GM18517 (cell line): Measurements from ENCODE around the gene ARHGEF25.
A peak's percentile ranks its signal among the peaks of the same experiment; 100 is the strongest.
"Not testable (repeated sequence)": the region's sequence is repeated elsewhere in the genome, so short reads cannot be mapped to it uniquely, and the experiment has no call there.

Source experiments
- ATAC-seq: cut with Tn5 transposase; IDR thresholded peaks from one replicate; pipeline ENCODE4 v1.9.1; 2021; ENCODE audit warnings: mild to moderate bottlenecking, moderate library complexity; ENCODE audit not compliant: unreplicated experiment

ARHGEF25 gene

DNA sequence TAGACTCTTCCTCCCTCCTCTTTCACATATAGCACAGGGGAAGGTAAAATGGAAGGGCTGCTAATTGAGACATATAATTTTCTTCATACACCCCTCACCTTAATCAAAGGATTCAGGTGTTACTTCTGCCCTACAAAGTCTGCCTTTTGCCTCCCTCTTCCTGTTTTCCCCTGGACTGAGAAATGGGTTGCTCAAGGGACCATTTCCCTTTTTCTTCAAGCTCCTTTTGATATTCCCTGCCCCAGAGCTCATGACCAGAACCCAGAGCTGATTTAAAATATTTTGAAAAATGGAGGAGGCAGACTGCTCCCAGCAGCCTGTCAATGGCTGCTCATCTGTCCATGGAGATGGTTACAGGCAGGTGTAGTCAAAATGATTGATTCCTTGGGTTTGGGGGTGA, 26.5 kb upstream of the ARHGEF25 start:
- ATAC-seq, result no peak

DNA sequence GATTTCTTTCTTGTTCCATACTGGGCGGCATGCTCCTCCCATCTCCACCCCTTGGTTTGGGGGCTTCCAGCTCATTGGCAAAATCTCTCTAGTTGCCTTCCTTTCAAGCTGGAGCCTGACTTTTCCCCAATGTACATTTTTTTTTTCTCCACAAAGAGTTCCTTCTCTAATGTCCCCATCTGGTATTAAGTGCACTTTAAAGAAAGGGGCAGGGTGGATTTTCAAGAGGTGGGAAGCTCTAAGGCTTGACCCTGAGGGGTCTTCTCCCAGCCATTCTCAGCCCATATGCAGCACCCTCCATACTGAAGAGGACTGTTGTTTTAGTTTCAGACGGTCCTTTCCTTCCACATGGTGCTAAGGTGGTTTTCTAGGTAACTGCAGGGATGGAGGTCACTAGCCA, 26.1 kb upstream of the ARHGEF25 start:
- ATAC-seq, result no peak

DNA sequence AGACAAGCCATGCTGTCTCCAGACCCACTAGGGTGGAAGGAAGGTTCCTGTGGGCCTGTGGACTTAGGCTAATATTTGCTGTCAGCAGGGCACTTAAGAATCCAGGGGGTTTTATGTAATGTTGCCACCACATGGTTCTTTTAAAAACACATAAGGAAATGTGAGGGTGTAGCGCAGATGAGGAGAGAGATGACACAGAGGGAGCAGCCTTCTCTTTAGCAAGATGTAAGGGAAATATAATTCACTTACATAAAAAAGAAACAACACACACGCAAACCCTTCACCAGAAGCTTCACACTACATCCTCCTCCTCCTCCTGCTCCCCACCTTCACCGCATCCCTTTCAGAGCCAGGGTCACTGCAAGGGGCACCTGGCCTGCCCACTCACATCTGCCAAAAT, 25.1 kb upstream of the ARHGEF25 start:
- ATAC-seq, result no peak

DNA sequence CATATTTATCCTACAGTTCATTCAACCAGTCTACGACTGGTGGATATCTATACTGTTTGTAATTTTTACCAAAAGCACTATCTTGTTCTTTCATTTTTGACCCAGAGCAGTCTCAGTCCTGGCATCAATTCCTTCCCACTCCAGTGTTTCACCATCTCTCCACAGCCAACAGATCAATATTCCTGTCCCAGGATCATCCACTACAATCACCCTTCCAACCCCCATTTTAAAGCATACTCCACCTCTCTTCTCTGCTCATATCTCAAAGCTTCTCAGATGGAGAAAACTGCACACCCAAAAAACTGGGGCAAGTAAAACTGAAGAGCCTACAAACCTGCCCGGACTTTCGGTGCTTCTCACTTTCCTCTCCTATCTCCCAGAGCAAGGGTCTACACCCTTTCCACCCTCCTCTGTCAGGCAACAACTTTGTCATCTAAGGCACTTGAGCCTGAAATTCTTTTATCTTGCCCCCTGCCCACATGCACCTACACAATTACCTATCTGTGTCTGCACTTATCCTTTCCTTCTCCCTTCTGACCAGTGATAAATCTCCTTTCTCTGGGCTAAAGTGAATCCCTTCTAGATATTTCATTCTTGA, 24.3 kb upstream of the ARHGEF25 start:
- ATAC-seq, result no peak

DNA sequence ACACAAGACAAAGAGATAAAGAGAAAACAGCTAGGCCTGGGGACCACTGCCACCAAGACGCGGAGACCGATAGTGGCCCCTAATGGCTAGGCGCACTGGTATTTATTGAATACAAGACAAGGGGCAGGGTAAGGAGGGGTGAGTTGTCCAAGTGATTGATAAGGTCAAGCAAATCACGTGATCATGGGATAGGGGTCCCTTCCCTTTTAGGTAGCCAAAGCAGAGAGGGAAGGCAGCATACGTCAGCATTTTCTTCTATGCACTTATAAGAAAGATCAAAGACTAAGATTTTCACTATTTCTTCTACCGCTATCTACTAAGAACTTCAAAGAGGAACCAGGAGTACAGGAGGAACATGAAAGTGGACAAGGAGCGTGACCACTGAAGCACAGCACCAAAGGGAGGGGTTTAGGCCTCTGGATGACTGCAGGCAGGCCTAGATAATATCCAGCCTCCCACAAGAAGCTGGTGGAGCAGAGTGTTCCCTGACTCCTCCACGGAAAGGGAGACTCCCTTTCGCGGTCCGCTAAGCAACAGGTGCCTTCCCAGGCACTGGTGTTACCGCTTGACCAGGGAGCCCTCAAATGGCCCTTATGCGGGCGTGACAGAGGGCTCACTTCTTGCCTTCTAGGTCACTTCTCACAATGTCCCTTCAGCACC, 22.2 kb upstream of the ARHGEF25 start:
- ATAC-seq, result not testable (repeated sequence)

DNA sequence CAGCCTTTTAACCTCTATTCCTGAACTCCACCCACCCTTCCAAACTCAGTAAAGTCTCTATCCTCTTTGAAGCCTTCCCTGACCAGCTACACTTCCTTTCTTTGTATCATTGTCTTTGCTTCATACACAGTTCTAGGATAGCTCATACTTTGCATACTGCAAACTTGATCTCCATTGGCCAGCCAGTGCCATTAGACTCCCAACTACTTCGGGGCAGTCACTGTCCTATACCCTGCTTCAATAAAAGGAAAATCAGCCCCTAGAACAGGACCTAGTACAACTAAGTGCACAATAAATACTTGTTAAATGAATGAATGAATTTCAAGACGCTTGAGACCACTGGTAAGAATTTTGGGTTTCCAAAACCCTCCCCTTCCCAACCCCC, 20.8 kb upstream of the ARHGEF25 start:
- peak; percentile 3 for ATAC-seq

DNA sequence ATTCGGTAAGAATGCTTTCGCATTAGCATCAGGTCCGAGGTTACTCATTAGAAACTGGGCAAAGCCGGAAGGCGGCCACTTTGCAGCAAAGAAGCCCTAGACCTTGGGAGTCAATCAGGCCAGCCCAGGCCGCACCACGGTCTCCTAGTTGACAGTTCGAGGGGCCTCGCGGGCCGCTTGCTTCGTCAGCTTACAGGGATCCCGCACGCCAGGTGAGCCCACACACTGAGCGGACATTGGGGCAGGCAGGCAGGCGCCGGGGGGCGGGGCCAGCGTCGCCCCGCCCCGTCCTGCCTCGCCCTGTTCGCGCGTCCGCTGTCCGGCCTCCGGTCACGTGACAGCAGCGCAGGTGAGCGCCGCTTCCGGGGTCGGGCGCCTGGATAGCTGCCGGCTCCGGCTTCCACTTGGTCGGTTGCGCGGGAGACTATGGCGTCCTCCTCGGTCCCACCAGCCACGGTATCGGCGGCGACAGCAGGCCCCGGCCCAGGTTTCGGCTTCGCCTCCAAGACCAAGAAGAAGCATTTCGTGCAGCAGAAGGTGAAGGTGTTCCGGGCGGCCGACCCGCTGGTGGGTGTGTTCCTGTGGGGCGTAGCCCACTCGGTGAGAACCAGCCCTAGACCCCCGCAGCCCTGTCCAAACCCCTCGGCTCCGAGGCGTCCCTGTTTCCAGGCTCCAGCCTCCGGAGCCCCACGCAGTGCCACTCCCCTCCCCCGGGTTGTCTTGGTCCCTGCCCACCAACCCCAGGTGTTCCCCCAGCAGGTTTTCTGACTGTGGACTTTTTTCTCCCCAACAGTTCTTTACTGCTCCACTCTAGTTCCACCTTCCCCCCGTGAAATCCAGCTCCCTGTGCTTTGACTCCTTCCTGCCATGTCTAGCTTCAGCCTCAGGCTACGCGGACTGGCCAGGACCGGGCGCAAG, 20.1 kb upstream of the ARHGEF25 start, which contains the start of gene PIP4K2C:
Gene PIP4K2C (plus strand): TSS at position 329 of the 918 bp plus-strand sequence. CDS start 98 bp downstream, at position 427.
- peak; percentile 66 for ATAC-seq

DNA sequence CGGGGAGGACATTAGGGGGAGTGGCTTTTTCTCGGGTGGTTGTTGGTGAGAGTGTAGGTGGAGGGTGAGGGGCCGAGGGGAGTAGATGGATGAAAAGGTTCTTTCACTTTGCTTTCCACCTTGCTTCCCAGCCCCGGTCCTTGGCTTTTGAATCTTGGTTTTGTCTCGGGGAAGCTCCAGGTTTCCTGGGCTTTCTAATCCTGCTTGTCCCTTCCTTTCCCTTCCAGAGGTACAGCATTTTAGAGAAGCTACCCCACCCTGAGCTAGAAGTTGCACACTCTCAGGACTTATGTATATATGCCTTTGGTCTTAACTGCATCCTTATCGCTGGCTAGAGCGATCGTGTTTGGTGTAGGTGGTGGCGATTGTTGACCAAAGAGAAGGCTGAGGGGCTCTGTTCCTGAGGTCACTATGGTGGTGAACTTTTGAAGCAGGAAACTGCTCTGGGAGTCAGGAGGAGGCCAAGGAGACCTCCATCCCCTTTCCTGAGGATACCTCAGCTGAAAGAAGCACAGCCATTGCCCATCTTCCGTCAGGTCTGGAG, 19.4 kb upstream of the ARHGEF25 start:
- ATAC-seq, result no peak

DNA sequence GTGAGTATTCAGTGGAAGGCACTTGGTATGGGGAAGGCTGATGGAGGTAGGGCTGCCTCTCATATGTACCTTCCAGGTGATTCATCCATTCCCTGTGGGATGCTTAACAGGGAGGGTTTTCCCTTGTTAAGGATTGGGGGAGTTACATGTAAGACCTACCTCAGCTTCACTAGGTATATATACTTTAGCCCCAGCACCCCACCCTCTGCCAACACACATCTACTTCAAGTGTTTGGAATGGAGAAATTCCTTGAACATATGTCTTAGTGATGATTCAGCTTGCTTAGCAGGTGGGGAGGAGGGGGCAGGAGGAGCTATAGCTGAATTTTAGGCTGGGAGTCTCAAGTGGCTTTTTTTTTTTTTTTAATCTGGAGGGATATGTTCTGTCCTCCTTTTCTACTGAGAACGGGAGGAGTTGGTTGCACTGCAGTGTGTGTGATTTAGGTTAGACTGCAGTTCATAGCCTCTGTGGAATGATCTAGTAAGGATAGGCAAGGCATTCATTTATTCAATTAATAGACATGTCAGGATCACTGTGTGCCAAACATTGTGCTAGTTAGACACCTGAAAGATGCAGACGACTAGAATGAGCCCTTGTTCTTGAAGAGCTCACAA, 18.6 kb upstream of the ARHGEF25 start:
- no peak for ATAC-seq

DNA sequence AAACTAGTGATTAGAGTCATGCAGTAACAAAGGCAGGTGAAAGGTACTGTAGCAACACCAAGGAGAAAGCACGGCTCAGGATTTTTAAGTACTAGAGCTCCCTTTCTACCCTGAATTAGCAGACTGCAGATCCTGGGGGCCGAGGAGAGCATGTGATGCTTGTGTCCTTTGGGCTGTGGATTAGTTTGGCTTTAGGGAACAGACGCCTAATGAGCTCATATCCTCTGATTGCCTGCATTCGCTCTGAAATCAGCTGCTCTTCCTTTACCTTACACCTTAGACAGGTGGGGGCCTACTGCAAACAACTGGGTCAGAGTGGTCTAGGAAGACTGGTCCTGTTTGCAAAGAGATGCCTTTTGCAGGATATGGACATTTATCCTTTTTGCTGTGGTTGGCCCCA, 18.0 kb upstream of the ARHGEF25 start:
- no peak for ATAC-seq

DNA sequence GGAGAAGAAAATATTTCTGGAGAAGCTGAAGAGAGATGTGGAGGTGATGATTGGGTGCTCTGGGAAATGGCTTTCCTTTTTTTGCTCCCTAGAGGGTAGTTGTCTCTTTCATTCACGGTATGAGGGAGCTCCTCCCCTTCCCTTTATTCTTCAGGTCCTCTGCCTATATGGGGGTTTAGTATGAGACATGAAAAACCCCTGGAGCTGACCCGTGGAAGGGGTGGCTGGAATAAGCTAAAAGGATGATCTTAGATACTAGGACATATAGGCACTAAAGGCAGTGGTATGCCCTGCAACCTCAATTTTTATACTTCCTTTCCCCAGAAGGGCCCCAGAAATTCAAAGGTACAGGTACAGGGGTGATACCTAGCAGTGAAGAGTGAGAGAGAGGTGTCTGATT, 10.8 kb upstream of the ARHGEF25 start:
- ATAC-seq, result no peak

DNA sequence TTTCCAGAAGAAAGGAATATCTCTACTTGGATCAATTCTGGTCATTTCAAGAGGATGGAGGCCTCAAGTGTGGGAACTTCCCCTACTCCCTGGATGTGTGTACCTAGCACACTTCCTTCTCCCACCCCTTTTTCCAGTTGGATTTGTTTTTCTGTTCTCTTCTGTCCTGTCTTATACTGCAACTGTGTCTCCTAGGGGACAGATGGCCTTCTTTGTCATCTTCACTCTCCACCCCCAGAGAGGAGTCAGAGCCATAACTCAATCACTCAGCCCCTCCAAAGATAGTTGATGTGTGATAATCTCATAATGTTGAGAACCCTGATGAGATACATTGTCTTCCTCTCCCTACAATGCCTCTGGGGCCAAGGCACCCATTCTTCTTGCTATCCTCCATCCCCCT, 8.7 kb upstream of the ARHGEF25 start:
- ATAC-seq, result no peak

DNA sequence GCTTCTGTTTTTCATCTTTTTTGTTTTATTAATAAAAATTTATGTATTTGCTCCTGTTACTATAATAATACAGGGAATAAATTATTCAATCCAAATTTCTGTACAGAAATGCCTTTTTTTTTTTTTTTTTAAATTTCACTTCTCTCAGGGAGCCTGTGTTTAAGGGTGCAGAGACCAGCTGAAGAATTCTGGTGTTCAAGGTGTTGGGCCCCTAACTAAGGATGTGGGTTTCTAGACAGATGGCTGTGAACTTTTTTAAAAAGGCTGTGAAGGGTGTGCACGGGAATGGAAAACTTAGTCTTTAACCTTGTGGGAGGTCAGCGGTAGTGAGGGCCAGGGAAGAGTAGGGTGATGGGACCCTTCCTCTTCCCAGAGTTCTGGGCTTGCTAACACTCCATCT, 7.9 kb upstream of the ARHGEF25 start:
- ATAC-seq, result no peak

DNA sequence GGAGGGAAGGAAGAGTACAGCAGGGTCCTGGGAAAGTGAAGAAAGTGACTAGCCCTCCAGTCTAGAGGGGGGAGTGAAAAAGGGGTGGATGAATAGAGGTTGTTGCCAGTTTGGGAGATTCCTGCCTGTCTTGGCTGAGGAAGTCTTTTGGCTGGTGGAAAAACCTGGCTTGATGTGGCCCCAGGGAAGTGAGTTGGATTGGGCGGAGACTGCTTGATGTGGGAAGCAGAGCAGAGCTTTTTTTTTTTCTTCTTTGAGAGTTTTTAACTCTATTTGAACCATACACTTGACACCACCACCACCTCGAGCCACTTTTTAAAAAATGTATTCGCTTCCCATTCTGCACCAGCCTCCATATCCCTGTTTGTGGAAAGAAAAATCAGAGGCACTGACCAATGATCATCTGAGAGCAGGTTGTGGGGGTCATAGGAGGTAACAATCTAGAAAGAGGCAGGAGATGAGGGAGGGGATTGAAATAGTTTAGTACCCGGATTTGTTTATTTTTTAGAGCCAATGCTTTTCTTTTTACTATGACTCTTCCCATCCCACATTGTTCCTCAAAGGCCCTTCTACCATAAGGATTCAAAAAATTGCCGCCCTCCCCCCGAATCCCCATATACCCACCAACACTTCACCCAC, 7.3 kb upstream of the ARHGEF25 start:
- ATAC-seq, result no peak

DNA sequence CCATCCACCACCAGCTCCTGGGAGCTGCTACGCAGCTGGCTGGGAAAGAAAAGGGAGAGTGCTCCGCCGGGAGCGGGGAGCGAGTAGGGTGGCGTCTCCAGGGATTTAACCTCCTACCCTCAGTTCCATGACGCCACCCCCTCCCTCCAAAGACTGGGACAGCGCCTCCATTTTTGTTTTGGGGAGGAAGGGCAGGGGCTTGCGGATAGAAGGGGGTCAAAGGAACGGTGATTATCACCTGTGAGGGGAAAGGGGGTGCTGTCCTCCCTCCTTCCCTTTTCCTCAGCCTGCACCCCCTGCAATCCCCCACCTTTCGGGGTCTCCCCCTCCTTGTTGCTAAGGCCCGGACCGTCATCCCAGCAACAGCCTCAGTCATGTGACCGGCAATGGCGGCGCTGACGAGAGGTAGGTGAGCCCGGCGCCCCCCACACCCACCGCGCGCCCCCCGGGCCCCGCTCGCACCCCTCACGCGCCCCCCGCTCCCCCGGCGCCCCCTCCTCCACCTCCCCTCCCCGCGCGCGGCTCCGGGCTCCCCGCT, 6.7 kb upstream of the ARHGEF25 start, which contains the start of gene DTX3:
Gene DTX3 (plus strand): TSS at position 371 of the 538 bp plus-strand sequence. CDS start 1,694 bp downstream, outside the sequence.
- no peak for ATAC-seq

DNA sequence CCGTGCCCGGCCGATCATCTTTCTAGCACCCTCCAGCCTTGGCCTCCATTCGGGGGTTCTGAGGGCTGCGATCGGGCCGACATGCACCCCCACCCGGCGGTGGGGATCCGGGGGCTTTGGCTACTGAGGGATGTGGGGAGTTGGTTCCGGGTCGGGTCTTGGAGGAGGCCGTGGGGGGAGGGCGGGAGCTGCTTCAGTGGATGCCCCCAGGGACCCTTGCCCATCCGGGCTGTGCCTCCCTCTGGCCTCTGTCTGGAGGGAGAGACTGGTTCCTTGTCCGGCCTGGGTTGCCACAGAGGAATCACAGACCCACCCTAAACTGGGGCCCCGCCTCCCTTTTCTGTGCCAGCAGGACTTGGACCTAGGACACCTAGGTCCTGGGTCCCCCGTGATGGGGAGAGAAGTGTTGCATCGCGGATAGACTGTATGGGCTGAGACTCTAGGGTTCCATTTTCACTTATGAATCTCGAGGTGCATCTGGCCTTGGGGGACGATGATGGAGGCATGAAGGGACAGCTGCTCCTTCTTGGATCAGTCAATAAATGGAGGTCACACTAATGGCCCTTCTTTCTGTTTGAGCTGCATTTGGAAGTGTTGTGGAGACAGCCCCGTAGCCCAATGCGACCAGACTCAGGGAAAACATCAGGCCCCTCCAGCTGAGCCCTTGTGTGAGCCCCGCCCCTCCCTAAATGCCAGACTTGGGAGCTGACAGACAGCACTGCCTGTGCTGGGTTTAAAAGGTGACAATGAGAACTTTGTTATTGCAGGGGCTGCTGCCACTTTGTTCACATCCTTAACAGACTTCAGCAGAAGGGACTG, 6.0 kb upstream of the ARHGEF25 start:
- no peak for ATAC-seq

DNA sequence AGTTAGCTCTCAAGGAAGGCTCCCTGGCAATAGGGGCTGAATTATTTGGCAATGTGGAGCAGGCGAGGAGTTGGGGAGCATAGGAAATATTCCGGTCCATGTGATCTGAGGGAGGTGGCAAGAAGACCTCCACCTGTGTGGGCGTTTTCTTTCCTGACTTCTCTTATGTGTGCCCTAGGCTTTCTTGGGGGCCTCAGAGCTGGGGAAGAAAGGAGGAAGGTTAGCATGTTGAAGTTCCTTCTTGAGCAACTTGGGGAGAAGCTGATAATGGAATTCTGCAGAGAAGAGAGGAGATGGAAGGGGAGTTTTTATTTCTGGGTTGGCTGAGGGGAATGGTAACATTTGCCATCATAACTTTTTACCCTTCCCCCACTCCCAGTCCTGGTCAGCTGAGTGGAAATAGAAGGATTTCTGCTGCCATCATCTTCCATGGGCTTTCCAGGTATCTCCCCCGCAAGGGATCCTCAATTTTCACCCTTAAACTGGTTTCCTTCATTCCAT, 5.4 kb upstream of the ARHGEF25 start:
- ATAC-seq, result no peak

DNA sequence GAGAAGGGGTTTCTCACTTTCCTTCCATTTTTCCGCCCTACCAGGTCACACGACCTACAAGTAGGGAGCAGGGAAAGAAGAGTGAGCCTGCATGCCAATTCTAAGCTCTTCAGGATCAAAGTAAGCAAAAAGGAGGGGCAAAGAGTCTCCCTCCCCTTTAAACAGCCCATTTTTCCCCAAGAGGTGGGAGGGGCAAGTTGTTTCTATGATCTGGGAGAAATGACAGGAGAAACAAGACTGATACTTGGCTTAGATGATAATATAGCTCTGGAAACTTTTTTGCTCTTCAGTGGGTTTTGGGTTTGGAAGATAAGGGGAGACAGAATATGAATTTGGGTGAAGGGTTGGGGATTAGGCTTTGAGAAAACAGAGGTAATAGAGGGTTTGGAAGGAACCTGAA, 4.8 kb upstream of the ARHGEF25 start:
- no peak for ATAC-seq

DNA sequence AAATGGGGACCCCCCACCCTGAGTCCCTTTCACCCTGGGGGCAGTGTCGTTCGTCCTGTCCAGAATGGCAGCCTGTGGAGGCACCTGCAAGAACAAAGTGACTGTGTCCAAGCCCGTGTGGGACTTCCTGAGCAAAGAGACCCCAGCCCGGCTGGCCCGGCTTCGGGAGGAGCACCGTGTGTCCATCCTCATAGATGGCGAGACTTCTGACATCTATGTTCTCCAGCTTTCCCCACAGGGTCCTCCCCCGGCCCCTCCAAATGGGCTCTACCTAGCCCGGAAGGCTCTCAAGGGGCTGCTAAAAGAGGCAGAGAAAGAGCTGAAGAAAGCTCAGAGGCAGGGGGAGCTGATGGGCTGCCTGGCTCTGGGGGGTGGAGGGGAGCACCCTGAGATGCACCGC, 4.4 kb upstream of the ARHGEF25 start:
- no peak for ATAC-seq
